Measurements from ENCODE around the gene SMIM35.

GRCh38 chr11:118046964-118047700 lies 39.6 kb downstream of the SMIM35 start:
- TF ChIP-seq CSRNP3 (CRISPR knock-in tag; IDR thresholded peaks at IDR 0.05): no peak
- TF ChIP-seq ZFP3 (CRISPR knock-in tag; IDR thresholded peaks at IDR 0.05): no peak
- TF ChIP-seq RARB (CRISPR knock-in tag; IDR thresholded peaks at IDR 0.05): no peak
- TF ChIP-seq PATZ1 (CRISPR knock-in tag; IDR thresholded peaks at IDR 0.05; ENCODE audit: borderline replicate concordance): no peak
- no peak for TF ChIP-seq PPARA (CRISPR knock-in tag; IDR thresholded peaks at IDR 0.05; ENCODE audit: borderline replicate concordance)
- no peak for TF ChIP-seq ARNTL (CRISPR knock-in tag; IDR thresholded peaks at IDR 0.05; ENCODE audit: borderline replicate concordance, low read depth)
- no peak for TF ChIP-seq OSR1 (CRISPR knock-in tag; IDR thresholded peaks at IDR 0.05)

Data from SK-N-SH treated with all-trans-retinoic acid at 6 μM for 48 hours (cell line).